HG03060 (cell line): ENCODE data around the gene CELA3B.
"Not testable (repeated sequence)": the region's sequence is repeated elsewhere in the genome, so short reads cannot be mapped to it uniquely, and the experiment has no call there.

ENCODE experiments used
- ATAC-seq: cut with Tn5 transposase; IDR thresholded peaks from one replicate; pipeline ENCODE4 v1.9.1; 2021; ENCODE audit warnings: low read depth, moderate number of reproducible peaks; ENCODE audit not compliant: unreplicated experiment

Gene CELA3B

DNA sequence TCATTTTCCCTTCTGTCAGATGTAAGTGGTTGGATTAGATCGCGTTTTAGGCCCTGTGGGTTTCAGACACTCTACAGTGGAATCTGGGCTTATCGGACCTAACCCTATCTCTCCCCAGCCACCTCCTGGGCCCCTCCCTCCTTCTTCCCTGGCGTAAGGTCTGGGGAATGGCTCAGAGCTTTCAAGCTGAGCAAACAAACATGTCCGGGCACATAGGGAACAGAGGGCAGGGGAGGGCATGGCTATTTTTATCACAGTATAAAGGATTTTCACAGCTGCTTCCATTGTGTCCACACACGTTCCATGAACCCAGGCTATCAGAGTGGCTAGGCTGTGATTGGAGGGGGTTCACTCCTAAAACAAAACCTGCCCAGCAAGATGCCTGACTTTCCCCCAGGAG is 2.1 kb upstream of the CELA3B start:
- not testable (repeated sequence) for ATAC-seq

DNA sequence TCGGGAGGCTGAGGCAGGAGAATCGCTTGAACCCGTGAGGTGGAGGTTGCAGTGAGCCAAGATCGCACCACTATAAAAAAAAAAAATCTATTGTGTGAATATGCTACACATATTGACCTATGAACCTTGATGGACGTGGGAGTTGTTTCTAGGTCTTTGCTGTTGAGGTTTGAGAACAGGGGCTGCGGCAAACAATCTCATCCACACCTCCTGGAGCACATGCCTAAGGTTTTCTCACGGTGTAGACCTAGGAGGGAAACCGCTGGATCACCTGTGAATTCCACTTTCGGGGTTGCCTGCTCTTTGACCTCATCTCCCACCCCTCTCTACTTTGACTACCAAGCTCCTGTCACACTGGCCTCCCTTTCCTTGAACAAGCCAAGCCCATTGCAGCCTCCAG is 1.5 kb upstream of the CELA3B start:
- not testable (repeated sequence) for ATAC-seq

DNA sequence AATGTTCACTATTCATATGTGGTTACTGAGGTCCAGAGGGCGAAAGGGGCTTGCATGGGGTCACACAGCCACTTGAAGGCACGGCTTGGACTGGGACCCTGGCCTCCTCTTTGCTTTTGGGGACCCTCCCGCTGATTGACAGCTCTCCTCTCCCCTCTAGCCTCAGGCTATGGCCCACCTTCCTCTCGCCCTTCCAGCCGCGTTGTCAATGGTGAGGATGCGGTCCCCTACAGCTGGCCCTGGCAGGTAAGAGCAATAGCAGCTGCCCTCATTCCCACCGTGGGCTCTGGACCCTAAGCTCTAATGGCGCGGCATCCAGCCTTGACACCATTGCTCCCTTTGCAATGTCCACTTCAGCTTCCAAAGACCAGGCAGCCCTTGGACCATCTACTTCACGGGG is 1.4 kb downstream of the CELA3B start:
- not testable (repeated sequence) for ATAC-seq

DNA sequence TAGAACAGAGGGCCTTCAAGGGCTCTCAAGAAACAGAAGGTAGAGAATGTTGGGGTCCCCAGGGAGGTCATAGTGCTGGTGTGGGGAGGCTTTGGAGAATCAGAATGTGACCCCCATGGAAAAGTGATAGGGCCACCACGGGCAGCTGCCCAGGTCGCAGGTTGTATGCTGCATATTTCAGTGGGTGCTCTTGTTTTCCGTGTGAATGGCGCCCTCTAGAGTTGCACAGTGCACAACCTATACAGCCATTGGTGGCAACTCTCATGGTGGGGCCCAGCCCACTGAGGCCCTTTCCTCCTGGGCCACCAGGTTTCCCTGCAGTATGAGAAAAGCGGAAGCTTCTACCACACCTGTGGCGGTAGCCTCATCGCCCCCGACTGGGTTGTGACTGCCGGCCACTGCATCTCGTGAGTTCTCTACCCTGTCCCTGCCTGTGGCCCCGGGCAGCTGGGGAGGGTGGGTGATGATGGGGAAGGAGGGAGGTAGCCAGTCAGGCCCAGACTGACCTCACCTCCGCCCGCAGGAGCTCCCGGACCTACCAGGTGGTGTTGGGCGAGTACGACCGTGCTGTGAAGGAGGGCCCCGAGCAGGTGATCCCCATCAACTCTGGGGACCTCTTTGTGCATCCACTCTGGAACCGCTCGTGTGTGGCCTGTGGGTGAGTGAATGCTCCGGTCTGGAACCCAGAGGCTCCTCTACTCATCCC is 3.8 kb downstream of the CELA3B start:
- not testable (repeated sequence) for ATAC-seq

DNA sequence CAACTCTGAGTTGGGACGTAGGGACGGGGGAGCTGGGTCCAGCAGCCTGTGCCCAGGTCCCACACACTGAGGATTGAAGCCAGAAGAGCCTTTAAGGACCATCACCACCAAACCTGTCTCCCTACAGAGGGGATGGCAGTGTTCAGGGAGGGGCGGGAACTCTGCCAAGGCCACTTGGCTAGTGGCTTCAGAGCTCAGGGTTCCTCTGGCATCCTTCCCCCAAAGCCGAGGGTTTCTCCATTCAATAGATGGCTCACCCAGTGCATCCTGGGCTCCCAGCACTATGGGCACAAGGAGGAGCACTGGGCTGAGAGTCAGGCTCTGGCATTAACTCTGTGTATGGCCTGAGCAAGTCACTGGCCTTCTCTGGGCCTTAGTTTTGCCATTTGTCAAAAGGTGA is 4.4 kb downstream of the CELA3B start:
- ATAC-seq: not testable (repeated sequence)

DNA sequence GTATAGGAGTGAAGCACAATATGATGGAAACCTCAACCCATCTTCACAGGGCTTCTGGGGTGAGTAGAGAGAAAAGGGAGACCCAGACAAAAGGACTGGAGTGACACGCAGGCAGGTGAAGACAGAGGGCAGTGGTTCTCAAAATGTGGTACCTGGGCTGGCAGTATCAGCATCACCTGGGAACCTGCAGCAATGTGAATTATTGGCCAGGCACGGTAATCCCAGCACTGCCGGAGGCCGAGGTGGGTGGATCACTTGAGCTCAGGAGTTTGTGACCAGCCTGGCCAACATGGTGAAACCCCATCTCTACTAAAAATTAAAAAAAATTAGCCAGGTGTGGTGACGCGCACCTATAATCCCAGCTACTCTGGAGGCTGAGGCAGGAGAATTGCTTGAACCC is 5.3 kb downstream of the CELA3B start:
- not testable (repeated sequence) for ATAC-seq

DNA sequence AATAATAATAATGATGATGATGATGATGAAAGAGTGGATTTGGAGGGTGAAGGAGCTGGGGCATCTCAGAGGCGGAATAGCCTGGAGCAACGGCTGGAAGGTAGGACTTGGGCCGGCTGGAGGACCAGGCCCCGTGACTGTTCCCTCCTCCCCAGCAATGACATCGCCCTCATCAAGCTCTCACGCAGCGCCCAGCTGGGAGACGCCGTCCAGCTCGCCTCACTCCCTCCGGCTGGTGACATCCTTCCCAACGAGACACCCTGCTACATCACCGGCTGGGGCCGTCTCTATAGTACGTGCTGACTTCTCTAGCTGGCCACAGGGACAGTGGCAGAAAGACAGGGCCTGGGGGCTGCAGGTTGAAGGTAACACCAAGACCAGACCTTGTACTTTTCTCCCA is 6.7 kb downstream of the CELA3B start:
- not testable (repeated sequence) for ATAC-seq

DNA sequence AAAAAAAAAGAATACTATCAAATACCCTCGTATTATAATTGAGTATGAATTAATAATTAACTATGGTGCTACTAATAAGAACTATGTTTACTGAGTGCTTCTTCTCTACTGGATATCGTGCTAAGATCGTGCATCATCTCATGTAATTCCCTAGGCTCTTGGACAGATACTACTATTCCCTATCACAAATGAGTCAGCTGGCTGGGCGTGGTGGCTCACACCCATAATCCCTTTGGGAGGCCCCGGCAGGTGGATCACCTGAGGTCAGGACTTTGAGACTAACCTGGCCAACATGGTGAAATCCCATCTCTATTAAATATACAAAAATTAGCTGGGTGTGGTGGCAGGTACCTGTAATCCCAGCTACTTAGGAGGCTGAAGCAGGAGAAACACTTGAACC is 9.1 kb downstream of the CELA3B start:
- ATAC-seq: not testable (repeated sequence)

DNA sequence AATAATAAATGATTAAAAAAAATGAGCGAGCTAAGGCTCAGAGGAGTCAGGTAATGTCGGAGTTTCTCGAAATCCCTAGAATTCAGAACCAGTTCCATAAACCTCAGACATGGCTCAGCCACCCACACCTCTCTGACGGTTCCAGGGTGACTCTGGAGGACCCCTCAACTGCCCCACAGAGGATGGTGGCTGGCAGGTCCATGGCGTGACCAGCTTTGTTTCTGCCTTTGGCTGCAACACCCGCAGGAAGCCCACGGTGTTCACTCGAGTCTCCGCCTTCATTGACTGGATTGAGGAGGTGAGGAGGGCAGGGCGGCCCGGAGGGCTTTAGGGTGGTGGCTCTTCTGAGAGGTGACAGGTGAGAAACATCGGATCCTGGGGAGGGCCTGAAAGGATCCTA is 9.6 kb downstream of the CELA3B start:
- ATAC-seq: not testable (repeated sequence)

DNA sequence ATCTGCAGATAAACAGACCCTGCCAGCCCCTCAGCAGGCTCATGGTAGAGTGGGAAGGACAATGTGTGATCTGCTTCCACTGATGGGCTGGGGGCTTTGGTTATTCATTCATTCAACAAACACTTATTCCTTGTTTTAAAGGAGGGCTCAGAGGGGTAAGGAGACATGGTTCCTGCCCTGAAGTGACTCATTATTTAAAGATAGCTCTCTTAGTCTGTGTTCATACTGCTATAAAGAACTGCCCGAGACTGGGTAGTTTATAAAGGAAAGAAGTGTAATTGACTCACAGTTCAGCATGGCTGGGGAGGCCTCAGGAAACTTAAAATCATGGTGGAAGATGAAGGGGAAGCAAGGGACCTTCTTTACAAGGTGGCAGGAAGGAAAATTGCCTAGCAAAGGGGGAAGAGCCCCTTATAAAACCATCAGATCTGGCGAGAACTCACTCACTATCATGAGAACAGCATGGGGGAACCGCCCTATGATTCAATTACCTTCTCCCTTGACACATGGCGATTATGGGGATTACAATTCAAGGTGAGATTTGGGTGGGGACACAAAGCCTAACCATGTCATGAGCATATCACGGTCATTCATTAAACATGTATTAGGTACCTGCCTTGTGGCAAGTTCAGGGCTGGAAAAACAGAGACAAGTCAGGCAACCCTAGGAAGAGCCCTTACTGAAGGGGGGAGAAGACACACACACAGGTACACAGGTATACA is 13.0 kb downstream of the CELA3B start:
- not testable (repeated sequence) for ATAC-seq

DNA sequence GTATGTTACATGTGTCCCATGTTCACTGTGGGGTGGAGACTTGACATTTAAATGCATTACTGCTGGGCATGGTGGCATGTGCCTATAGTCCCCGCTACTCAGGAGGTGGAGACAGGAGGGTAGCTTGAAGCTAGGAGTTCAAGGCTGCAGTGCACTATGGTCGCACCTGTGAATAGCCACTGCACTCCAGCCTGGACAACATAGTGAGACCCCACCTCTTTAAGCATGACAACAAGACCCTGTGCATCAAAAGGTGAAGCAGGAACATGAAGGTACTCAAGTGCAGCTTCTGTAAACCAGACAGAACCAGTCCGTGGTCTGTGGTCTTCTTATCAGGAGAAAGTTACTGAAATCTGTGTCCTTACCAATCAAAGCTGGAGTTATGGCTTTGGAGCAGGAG is 15.4 kb downstream of the CELA3B start:
- ATAC-seq: not testable (repeated sequence)

DNA sequence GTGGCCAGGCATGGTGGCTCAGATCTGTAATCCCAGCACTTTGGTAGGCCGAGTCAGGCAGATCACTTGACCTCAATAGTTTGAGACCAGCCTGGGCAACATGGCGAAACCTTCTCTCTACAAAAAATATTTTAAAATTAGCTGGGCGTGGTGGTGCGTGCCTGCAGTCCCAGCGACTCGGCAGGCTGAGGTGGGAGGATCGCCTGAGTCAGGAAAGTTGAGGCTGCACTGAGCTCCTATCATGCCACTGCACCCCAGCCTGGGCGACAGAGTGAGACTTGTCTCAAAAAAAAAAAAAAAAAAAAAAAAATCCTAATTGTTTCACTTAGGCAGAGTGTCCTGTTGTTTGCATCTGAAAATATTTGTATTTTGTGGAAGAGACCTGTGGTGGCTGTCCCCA is 17.9 kb downstream of the CELA3B start:
- not testable (repeated sequence) for ATAC-seq

DNA sequence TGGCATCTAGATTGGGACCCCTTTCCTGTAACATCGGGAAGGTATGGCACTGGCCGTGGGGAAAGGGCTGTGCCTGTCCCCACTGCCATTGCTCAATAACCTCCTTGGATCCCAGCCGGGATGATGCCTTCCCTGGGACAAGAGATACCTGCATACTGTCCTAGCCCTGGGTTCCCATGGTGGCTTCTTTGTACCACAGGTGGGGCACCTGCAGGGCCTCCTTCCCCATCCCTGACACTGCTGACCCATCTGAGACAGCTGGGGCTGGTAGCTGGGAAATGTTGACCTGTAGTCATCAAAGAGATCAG is 19.8 kb downstream of the CELA3B start:
- ATAC-seq: not testable (repeated sequence)

DNA sequence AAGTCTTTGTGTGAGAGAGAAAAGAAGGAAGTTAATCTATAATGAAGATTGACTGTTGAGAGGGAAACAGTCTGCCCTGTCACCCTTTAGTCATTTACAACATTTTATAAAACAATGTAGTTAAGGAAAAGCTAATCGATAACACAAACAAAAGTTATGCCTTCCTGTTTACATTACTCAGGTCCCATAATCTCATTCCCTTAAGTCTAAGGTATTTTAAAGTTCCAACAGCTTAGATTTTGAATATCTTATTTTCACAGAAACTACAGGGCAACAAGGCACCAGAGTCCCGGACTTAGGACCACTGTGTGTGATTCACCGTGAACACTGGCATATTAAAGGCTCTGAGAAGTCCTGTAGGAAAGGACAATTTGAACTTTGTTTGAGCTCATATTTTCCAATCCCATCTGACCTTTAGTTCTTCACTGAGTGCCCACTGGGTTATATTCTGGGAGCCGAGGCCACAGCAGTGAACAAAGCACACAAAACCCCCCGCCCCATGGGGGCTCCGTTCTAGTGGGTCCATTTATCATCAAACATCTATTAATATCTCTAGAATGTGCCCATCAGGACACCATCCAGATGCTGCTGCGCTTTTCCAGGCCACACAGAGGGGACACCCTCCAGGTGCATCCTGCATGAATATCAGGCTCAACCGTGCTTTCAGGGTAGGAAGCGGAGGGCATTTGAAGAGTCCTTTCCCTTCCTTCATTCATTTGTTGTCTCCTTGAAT is 21.2 kb downstream of the CELA3B start:
- ATAC-seq: not testable (repeated sequence)

DNA sequence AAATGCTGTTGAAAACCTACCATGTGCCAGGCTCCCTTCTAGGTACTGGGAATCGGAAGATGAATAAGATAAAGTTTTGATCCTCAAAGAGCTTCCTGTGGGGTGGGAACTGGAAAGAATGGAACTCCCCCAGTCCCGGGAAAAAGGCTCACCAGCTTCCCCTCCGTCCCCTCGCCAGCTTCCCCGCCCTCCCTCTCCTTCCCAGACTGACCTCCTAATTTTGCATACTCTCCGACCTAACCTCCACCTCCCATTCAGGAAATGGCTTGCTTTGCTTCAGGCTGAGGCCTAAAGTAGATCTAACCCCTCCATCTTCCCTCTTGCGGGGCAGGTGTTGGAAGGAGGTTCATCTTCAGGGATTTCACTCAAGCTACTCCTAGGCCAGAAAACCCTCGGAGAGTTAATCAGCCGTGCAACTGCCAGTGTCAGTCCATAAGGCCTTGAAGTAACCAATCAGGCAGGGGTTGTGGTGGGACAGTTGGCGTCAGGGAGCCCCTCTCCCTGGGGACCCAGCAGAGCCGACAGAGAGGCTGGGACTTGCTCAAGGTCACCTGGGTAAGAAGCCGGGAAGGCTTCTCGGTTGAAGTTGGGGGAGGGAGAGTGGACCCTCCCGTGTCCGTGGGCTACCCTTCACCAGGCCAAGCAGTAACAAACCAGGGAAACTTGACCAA is 21.9 kb downstream of the CELA3B start:
- ATAC-seq: not testable (repeated sequence)

DNA sequence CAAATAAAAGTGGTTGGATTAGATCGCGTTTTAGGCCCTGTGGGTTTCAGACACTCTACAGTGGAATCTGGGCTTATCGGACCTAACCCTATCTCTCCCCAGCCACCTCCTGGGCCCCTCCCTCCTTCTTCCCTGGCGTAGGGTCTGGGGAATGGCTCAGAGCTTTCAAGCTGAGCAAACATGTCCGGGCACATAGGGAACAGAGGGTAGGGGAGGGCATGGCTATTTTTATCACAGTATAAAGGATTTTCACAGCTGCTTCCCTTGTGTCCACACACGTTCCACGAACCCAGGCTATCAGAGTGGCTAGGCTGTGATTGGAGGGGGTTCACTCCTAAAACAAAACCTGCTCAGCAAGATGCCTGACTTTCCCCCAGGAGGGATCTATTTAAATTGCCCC is 22.8 kb downstream of the CELA3B start:
- ATAC-seq: not testable (repeated sequence)

DNA sequence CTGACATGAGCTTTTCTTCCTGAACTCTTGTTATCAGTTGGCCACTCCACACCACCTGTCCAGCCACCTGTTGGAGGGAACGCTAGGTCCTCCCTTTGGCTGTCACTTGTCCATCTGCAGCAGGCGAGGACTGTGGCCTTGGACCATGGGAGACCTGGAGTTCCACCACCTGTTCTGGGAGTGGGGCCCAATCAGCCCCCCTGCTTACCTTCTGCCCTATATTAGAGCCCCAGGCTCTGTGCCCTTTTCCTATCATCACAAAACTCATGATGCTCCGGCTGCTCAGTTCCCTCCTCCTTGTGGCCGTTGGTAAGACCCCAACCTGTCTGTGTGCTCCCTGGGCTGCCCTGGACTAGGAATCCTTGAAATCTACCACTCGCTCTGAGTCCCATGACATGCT is 24.6 kb downstream of the CELA3B start, which contains the start of gene CELA3A:
CELA3A (plus strand) TSS at position 249 of the 400 bp plus-strand sequence; CDS start at position 267, 18 bp downstream.
- ATAC-seq: no peak

DNA sequence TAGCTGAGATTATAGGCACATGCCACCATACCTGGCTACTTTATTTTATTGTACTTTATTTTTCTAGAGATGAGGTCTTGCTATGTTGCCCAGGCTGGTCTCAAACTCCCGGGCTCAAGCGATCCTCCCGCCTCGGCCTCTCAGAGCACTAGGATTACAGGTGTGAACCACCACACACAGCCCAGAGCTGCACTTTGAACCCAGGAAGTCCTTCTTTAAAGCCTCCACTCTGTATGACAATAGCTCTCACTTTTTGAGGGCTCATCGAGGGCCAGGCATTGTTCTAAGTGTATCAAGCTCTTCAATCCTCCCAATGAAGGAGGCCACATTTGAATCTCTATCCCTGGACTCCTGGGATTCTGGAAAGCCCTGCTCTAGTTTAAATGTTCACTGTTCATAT is 25.6 kb downstream of the CELA3B start:
- ATAC-seq: not testable (repeated sequence)

DNA sequence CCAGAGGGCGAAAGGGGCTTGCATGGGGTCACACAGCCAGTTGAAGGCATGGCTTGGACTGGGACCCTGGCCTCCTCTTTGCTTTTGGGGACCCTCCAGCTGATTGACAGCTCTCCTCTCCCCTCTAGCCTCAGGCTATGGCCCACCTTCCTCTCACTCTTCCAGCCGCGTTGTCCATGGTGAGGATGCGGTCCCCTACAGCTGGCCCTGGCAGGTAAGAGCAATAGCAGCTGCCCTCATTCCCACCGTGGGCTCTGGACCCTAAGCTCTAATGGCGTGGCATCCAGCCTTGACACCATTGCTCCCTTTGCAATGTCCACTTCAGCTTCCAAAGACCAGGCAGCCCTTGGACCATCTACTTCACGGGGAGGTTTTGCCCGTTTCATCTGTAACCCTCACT is 26.1 kb downstream of the CELA3B start:
- ATAC-seq: not testable (repeated sequence)

DNA sequence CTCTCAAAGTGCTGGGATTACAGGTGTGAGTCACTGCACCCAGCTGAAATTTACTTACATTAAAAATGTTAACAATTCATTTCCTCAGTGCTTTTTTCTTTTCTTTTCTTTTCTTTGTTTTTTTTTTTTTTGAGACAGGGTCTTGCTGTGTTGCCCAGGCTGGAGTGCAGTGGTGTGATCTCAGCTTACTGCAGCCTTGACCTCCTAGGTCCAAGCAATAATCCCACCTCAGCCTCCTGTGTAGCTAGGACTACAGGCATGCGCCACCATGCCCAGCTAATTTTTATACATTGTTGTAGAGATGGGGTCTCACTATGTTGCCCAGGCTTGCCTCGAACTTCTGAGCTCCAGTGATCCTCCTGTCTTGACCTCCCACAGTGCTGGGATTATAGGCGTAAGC is 27.1 kb downstream of the CELA3B start:
- not testable (repeated sequence) for ATAC-seq
